ENCODE measurements around the gene CMC4.

DNA sequence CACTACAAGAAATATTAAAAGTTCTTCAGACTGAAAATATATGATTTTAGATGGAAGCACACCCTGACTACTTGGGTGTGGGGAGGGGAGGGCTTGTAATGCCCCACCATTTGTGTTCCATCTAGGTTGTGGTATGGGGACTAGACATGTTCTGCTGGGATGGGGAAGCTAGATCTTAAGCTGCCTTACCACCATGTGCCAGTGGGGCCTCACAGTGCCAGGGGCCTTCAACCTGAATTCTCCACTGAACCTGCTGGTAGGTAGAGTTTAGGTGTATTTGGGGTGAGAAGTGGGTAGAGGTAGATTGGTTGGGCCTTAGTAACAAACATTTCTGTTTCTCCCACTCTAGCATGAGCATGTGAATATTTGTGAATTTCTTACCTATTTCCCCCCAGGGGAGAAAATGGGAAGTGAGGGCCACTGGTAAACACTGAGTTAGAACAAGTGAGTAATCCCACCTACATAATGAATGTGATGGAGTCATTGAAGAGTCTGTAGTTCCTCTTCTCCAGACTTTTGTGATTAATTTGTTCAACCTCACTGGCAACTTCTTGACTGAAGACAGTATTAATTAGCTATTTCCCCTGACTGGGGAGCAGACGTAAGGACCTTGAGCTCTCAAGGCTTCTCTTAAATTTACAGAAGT lies 44.4 kb upstream of the CMC4 start:
- TF ChIP-seq, protein P1, sequence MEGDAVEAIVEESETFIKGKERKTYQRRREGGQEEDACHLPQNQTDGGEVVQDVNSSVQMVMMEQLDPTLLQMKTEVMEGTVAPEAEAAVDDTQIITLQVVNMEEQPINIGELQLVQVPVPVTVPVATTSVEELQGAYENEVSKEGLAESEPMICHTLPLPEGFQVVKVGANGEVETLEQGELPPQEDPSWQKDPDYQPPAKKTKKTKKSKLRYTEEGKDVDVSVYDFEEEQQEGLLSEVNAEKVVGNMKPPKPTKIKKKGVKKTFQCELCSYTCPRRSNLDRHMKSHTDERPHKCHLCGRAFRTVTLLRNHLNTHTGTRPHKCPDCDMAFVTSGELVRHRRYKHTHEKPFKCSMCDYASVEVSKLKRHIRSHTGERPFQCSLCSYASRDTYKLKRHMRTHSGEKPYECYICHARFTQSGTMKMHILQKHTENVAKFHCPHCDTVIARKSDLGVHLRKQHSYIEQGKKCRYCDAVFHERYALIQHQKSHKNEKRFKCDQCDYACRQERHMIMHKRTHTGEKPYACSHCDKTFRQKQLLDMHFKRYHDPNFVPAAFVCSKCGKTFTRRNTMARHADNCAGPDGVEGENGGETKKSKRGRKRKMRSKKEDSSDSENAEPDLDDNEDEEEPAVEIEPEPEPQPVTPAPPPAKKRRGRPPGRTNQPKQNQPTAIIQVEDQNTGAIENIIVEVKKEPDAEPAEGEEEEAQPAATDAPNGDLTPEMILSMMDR (IDR thresholded peaks at IDR 0.05): no peak
- TF ChIP-seq EP300 (IDR thresholded peaks at IDR 0.05; ENCODE audit: low read depth) (no peak), POLR2A (IDR thresholded peaks at IDR 0.05) (no peak)

Measured in transverse colon (tissue), 3 donors.